ENCODE data around the gene CACNB2.

- no peak for TF ChIP-seq NFYB (IDR thresholded peaks at IDR 0.05; ENCODE audit: insufficient read depth, low read depth, low read length)
- TF ChIP-seq CBX5 (IDR thresholded peaks at IDR 0.05; ENCODE audit: low read depth): no peak
- no peak for TF ChIP-seq ZBTB40 (IDR thresholded peaks at IDR 0.05; ENCODE audit: borderline replicate concordance)
- TF ChIP-seq USF2 (IDR thresholded peaks at IDR 0.05; ENCODE audit: borderline replicate concordance, low read depth, low read length): no peak
- no peak for TF ChIP-seq EED (IDR thresholded peaks at IDR 0.05; ENCODE audit: low read depth)
- TF ChIP-seq CTCF (IDR thresholded peaks at IDR 0.05 in 2 of 3, conservative IDR thresholded peaks at IDR 0.05 in 1 of 3; ENCODE audit: control insufficient read depth in 2 of 3, extremely low read depth in 1 of 3, insufficient read depth in 1 of 3, low read depth in 3 of 3, low read length in 3 of 3): no peak
- no peak for TF ChIP-seq ZSCAN29 (IDR thresholded peaks at IDR 0.05)
- TF ChIP-seq POLR2A (IDR thresholded peaks at IDR 0.05; ENCODE audit: low read depth, low read length): no peak
- TF ChIP-seq RCOR1 (conservative IDR thresholded peaks at IDR 0.05; ENCODE audit: low read depth, low read length): no peak
- TF ChIP-seq RBBP5 (conservative IDR thresholded peaks at IDR 0.05): no peak
- TF ChIP-seq FOXM1 (IDR thresholded peaks at IDR 0.05; ENCODE audit: low read depth, low read length): no peak
- no peak for TF ChIP-seq ESRRA (IDR thresholded peaks at IDR 0.05; ENCODE audit: low read length)
These were observed 374.3 kb downstream of the CACNB2 start for GRCh38 chr10:18514537-18514936.

Data from GM12878 (cell line).